Aorta (tissue), 5 donors: ENCODE results near the gene TRMT1. TPM values are rescaled to one million over a fixed set of nuclear protein-coding genes. Genes with fewer than 3 reads are reported as not detected.
A peak's percentile ranks its signal among the peaks of the same experiment; 100 is the strongest.

Experiments used
- ATAC-seq: fragments of 200-7000 bp; cut with Tn5 transposase; one replicate; pipeline ENCODE4 v1.9.1; 2022; ENCODE audit warnings: moderate library complexity; ENCODE audit not compliant: low FRiP score
- DNase-seq, 2 donors: peaks; one replicate each; pipeline ENCODE4 v3.0.0-alpha.2; 2020
- H3K27ac ChIP-seq, 2 donors: one replicate each; pipeline ENCODE4 v1.5.1; 2013; ENCODE audit warnings: low read length in 2 of 2, mild to moderate bottlenecking in 2 of 2, moderate library complexity in 2 of 2, control low read depth in 1 of 2, inconsistent platforms in 1 of 2, low read depth in 1 of 2
- H3K27me3 ChIP-seq, 2 donors: one replicate each; pipeline ENCODE4 v1.6.1; 2013; ENCODE audit warnings: control low read depth in 1 of 2, low read length in 1 of 2, mild to moderate bottlenecking in 1 of 2, moderate library complexity in 1 of 2; ENCODE audit not compliant: insufficient read depth in 2 of 2, control insufficient read depth in 1 of 2
- H3K36me3 ChIP-seq, 2 donors: one replicate each; pipeline ENCODE4 v1.6.1; 2013; ENCODE audit warnings: control low read depth in 1 of 2, low read length in 1 of 2, mild to moderate bottlenecking in 1 of 2; ENCODE audit not compliant: insufficient read depth in 2 of 2, control insufficient read depth in 1 of 2
- H3K4me1 ChIP-seq, 2 donors: one replicate each; pipeline ENCODE4 v1.6.1; 2013; ENCODE audit warnings: low read length in 2 of 2, control low read depth in 1 of 2, mild to moderate bottlenecking in 1 of 2, moderate library complexity in 1 of 2; ENCODE audit not compliant: insufficient read depth in 2 of 2, control insufficient read depth in 1 of 2
- H3K4me3 ChIP-seq, 2 donors: one replicate each; pipeline ENCODE4 v1.5.1; 2013; ENCODE audit warnings: low read length in 2 of 2, control low read depth in 1 of 2, mild to moderate bottlenecking in 1 of 2
- H3K9me3 ChIP-seq: one replicate; pipeline ENCODE4 v1.6.1; 2013; ENCODE audit warnings: mild to moderate bottlenecking, low read length; ENCODE audit not compliant: control insufficient read depth
- WGBS, 2 donors: extraction: QIAGEN DNeasy Blood & Tissue Kit; methylation state at CpG; one replicate each; pipeline ENCODE4 v1.1.7; 2013; 5-methylcytosine and 5-hydroxymethylcytosine counted together
- intact Hi-C, 2 donors: fragments of 100-400 bp; cut with DNase I; formaldehyde crosslinking; loops; one replicate each; pipeline versions ENCODE4 v1.14.2 to v1.15.0; 2022
- polyA plus RNA-seq, 2 donors: library from polyadenylated mRNA; stranded (reverse); fragments of 200-250 nt; gene quantifications; one replicate each; pipeline ENCODE4 v1.2.3, GENCODE V29; 2013
- total RNA-seq, 2 donors: library from RNA; stranded (reverse); fragmentation: NEBNext Ultra II Directional; extraction: Animal tissue kit (Norgen Biotek cat#: 25700); gene quantifications; one replicate each; pipeline ENCODE4 v1.2.1, GENCODE V29; 2021
- donor health status: healthy with polysubstance abuse.
- donor health status: Bipolar disorder and iron deficiency.
- donor health status: DM: no; HTN: no; CAD: no.
- donor health status: DM: no; HTN: no; CAD: no.
- donor health status: DM: yes; HTN: yes; CAD: no.

Gene TRMT1
- total and polyA plus RNA-seq, 4 donors, result 17.9 to 62.2 (median 25.2) TPM

DNA sequence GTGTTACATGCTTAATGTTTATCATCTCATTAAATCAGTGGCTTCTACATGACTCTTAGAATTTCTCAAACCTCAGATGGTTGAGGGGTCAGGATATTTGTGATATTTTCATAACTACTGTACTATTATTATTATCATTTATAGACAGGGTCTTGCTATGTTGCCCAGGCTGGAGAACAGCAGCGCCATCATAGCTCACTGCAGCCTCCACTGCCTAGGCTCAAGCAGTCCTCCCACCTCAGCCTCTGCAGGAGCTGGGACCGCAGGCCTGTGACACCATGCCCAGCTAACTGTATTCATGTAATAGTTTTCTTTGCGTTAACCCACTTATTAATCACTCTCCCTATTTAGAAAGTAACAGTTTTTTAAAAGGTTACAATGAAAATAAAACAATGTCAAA is 43.2 kb upstream of the TRMT1 start:
- WGBS, 2 donors, result 90 to 96% methylated on average over 3 of the region's 3 CpGs
- intact Hi-C loops, result no loop called here

DNA sequence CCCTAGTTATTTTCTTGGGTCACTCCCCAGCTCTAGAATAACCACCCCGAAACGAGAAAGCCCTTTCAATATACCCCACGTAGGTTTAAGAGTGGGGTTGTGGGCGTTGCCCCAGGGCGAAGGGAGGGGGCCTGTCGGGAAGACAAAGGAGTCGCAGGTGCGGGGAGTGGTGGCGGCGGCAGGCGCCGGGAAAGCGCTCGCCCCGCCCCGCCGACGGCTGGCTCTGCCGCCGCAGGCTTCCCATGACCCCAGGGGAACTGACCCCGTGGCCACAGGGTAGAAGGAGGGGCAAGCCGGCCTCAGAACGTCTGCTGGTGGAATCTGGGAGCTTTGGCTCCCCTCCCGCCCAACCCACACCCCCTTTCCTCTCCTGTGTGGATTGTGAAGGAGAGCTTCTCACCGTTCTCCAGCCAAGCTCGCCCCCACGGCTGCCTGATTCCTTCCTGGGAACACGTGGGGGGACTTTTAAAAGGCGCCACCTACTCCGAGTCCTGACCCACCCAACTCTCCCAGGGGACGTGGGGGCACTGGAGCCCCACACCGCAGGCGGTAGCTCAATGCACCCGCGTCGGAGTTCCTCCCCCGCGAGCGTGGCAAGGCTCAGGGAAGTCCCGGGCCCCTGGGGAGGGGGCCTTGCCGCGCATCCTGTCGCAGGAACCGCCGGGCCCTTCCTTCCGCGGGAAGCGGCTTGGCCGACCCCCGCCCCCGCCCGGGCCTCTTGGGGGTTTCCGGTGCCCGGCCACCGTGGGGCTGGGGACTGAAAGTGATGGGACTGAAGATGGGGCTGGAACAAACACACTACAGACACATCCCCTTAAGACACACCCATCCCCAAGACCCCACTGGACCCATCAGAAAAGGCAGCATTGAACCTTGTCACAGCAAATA is 39.2 kb upstream of the TRMT1 start:
- H3K9me3 ChIP-seq, result no peaks in the 10 kb centered on the region
- ATAC-seq (peak; percentile 3), DNase-seq (peak; percentile 89 to 94)
- 18 to 20% methylated on average over 34 to 55 of the region's 55 CpGs for WGBS, 2 donors
- peaks cover 0 to 3% of the 10 kb centered on the region in 2 donors for H3K27me3 ChIP-seq
- H3K27ac ChIP-seq, result peak overlapping the region in 1 of 2 donors; percentile 68
- H3K36me3 ChIP-seq, result no peaks in the 10 kb centered on the region
- peak overlapping the region; percentile 13 to 61 for H3K4me3 ChIP-seq
- intact Hi-C loops, result no loop called here
- no peaks in the 10 kb centered on the region for H3K4me1 ChIP-seq

More for the DNA sequence above, 43.2 kb upstream of the TRMT1 start:
- Histone ChIP-seq H3K4me3 (no peak overlapping the region), H3K36me3 (no peaks in the 10 kb centered on the region), H3K27ac (no peak overlapping the region), H3K9me3 (no peaks in the 10 kb centered on the region), H3K4me1 (no peaks in the 10 kb centered on the region), H3K27me3 (no peaks in the 10 kb centered on the region)
- no peak for ATAC-seq
- DNase-seq, result no peak

DNA sequence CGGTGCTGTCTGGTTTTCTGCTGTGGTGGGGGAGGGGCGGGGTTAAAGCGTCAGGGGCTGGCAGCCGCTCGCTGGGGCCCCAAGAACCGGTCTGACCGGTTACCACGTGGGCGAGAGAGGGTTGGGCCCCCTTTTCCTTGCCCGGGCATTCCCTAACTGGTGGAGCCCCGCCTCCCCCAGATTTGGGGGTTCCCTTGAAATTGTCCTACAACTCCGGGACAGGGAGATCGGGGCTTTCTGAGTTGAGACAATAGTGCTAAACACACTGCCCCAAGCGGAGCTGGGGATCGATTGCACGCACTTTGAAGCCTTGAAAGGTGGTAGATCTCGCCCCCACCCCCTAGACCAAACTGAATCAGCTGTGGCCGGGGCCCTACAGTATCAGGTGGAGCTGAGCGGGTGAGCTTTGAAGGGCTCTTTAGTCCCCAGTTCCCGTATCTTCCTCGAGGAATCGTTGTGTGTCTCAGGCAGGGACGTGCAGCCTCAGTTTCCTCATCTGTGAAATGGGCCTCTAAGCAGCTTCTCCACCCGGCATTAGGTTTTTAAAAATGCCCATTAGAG is 38.5 kb upstream of the TRMT1 start:
- Histone ChIP-seq H3K36me3 (no peaks in the 10 kb centered on the region), H3K27ac (peak overlapping the region in 1 of 2 donors; percentile 68), H3K4me1 (no peaks in the 10 kb centered on the region), H3K4me3 (peak overlapping the region; percentile 13 to 61), H3K27me3 (peaks cover 0 to 3% of the 10 kb centered on the region in 2 donors), H3K9me3 (no peaks in the 10 kb centered on the region)
- 7 to 11% methylated on average over 24 of the region's 24 CpGs for WGBS, 2 donors
- no peak for ATAC-seq
- DNase-seq, result peak; percentile 81 to 90
- intact Hi-C loops, result loop anchor here in 1 of 2 donors (5.0 kb wide), 2 partner anchors 363 to 687 kb away; partner anchors contain the start of gene JUNB

DNA sequence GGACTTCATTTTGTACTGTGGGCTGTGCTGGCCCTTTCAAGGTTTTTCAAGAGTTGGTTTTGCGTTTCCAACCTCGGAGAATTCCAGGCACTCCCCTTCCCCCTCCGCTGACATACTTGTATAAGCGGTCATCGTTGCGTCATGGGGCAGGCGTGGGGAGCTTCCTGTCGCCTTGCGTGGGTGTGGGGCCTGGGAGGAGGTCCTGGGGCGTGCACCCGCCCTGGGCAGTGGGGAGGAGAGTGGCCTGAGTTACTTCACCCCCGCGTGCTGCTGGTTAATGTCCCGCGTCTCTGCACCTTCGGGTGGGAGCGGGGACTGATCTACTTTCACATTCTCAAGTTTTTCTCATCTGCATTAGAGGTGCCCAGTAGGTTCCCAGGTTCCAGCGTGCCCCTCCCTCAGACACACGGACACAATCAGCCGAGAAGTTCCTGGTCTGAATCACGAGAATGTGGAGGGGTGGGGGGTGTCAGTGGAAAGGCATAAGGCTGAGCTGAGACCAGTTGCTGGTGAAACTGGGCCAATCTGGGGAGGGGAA is 37.8 kb upstream of the TRMT1 start:
- WGBS, 2 donors, result 0 to 1% methylated on average over 21 of the region's 21 CpGs
- peak; percentile 97 to 98 for DNase-seq
- Histone ChIP-seq H3K4me3 (peak overlapping the region; percentile 52 to 61), H3K4me1 (no peaks in the 10 kb centered on the region), H3K27me3 (peaks cover 0 to 3% of the 10 kb centered on the region in 2 donors), H3K27ac (peak overlapping the region; percentile 95 to 97), H3K36me3 (no peaks in the 10 kb centered on the region), H3K9me3 (no peaks in the 10 kb centered on the region)
- intact Hi-C loops, result loop anchor here in 1 of 2 donors (5.0 kb wide), 2 partner anchors 362 to 688 kb away; partner anchors contain the start of gene JUNB
- peak; percentile 40 for ATAC-seq

DNA sequence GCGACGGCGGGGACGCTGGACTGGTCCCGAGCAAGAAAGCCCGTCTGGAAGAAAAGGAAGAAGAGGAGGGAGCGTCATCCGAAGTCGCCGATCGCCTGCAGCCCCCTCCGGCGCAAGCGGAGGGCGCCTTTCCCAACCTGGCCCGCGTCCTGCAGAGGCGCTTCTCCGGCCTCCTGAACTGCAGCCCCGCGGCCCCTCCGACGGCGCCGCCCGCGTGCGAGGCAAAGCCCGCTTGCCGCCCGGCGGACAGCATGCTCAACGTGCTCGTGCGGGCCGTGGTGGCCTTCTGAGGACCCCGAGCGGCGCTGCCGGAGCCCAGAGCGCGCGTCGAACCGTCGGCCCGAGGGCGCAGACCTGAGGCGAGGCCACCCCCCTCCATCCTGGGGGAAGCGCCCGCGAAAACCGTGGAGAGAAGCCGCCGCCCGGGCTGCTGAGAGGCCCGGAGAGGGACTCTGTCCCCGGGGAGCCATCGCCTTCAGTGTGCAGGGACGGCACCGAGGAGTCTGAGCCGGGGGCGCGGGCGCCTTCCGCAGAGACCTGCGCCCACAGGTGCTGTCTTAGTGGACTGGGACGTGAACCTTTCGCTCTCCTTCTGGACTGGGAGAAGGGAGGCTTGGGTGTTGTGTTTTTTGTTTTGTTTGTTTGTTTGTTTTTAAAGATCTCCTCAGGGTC is 37.2 kb upstream of the TRMT1 start:
- peaks cover 0 to 3% of the 10 kb centered on the region in 2 donors for H3K27me3 ChIP-seq
- ATAC-seq (no peak), DNase-seq (peak; percentile 71 to 82)
- H3K4me3 ChIP-seq, result peak overlapping the region; percentile 52 to 61
- no peaks in the 10 kb centered on the region for H3K9me3 ChIP-seq
- peak overlapping the region; percentile 95 to 97 for H3K27ac ChIP-seq
- intact Hi-C loops, result loop anchor here in 1 of 2 donors (5.0 kb wide), 2 partner anchors 361 to 689 kb away; partner anchors contain the start of gene JUNB
- H3K4me1 ChIP-seq, result no peaks in the 10 kb centered on the region
- H3K36me3 ChIP-seq, result no peaks in the 10 kb centered on the region
- WGBS, 2 donors, result 0% methylated on average over 65 to 69 of the region's 69 CpGs

DNA sequence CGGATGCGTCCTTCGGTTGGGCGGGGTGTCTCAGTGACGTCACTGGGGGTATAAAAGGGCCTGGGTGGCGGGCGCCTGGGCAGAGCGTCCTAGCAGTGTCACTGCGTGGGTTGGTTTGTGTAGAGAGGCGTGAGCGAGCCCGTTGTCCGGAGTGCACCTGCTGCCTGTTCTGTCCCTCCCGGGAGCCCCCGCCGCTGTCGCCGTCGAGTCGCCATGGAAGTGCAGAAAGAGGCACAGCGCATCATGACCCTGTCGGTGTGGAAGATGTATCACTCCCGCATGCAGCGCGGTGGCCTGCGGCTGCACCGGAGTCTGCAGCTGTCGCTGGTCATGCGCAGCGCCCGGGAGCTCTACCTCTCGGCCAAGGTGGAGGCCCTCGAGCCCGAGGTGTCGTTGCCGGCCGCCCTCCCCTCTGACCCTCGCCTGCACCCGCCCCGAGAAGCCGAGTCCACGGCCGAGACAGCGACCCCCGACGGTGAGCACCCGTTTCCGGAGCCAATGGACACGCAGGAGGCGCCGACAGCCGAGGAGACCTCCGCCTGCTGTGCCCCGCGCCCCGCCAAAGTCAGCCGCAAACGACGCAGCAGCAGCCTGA is 36.5 kb upstream of the TRMT1 start:
- Histone ChIP-seq H3K27ac (peak overlapping the region; percentile 95 to 97), H3K36me3 (no peaks in the 10 kb centered on the region), H3K9me3 (no peaks in the 10 kb centered on the region), H3K4me3 (peak overlapping the region; percentile 52 to 61), H3K27me3 (peaks cover 0 to 3% of the 10 kb centered on the region in 2 donors), H3K4me1 (no peaks in the 10 kb centered on the region)
- WGBS, 2 donors, result 0% methylated on average over 59 of the region's 59 CpGs
- ATAC-seq (peak; percentile 80), DNase-seq (peak; percentile 96 to 99)
- intact Hi-C loops, result loop anchor here in 1 of 2 donors (5.0 kb wide), 2 partner anchors 361 to 689 kb away; partner anchors contain the start of gene JUNB

DNA sequence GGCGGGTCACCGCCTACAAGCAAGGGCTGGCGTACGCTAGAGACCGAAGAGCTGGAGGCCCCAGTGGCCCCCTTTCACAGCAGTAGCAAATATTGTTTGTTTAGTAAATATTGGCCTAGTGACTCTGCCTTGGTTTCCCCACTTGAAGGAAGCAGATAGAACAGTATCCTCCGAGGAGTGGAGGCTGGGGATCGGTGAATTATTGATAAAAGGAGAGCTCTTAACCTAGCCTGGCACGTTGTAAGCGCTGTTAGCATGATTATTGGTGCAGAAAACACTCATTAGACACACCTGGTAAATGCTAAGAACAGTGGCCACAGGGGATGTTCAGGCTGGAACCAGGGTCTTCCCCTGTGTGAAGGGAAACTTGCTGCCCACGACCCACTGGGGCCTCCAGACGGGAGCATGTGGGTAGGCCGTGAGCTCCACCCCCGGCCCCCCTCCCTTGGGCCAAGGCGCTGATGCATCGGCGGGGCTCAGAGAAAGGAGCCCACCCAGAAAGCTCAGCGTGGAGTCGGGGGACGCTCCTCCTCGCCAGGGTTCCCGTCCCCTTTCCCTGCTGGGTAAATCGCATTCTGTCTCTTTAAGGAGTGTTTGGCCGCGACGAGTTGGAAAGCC is 35.9 kb upstream of the TRMT1 start:
- intact Hi-C loops, result loop anchor here in 1 of 2 donors (5.0 kb wide), 2 partner anchors 360 to 690 kb away; partner anchors contain the start of gene JUNB
- no peaks in the 10 kb centered on the region for H3K36me3 ChIP-seq
- ATAC-seq (peak; percentile 0), DNase-seq (no peak)
- no peaks in the 10 kb centered on the region for H3K4me1 ChIP-seq
- no peaks in the 10 kb centered on the region for H3K9me3 ChIP-seq
- peak overlapping the region; percentile 43 to 62 for H3K27ac ChIP-seq
- WGBS, 2 donors, result 0 to 1% methylated on average over 25 of the region's 25 CpGs
- H3K4me3 ChIP-seq, result peak overlapping the region; percentile 21 to 72
- H3K27me3 ChIP-seq, result peaks cover 0 to 3% of the 10 kb centered on the region in 2 donors
